AG09309 (cell line): Measurements from ENCODE around the gene MAD1L1.
"Not testable (repeated sequence)": the region's sequence is repeated elsewhere in the genome, so short reads cannot be mapped to it uniquely, and the experiment has no call there.

Source experiments
- DNase-seq: peaks from one replicate; pipeline ENCODE4 v3.0.0-alpha.2; 2010; ENCODE audit warnings: low read depth
- H3K4me3 ChIP-seq: 2 replicates; pipeline ENCODE4 v1.5.1; 2011; ENCODE audit warnings: mild to moderate bottlenecking, low read depth, low read length, moderate library complexity; ENCODE audit not compliant: control insufficient read depth
- TF ChIP-seq, protein P1 (sequence below): IDR thresholded peaks from 2 replicates; pipeline ENCODE4 v1.5.1; 2011; ENCODE audit warnings: mild to moderate bottlenecking, low read depth, low read length, inconsistent platforms; ENCODE audit not compliant: insufficient read depth, control insufficient read depth; ENCODE audit errors: missing control alignments

Gene MAD1L1

DNA sequence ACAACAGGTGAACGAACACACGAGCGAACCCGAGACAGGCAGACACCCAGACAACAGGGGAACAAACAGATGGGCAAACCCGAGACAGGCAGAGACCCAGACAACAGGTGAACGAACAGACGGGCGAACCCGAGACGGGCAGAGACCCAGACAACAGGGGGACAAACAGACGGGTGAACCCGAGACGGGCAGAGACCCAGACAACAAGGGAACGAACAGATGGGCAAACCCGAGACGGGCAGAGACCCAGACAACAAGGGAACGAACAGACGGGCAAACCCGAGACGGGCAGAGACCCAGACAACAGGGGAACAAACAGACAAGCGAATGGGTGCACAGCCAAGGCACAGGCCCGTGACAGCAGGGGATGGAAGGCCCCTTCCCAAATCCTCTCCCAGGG is 298.0 kb downstream of the MAD1L1 start:
- DNase-seq: no peak
- no peak overlapping the region for H3K4me3 ChIP-seq
- TF ChIP-seq, protein P1, sequence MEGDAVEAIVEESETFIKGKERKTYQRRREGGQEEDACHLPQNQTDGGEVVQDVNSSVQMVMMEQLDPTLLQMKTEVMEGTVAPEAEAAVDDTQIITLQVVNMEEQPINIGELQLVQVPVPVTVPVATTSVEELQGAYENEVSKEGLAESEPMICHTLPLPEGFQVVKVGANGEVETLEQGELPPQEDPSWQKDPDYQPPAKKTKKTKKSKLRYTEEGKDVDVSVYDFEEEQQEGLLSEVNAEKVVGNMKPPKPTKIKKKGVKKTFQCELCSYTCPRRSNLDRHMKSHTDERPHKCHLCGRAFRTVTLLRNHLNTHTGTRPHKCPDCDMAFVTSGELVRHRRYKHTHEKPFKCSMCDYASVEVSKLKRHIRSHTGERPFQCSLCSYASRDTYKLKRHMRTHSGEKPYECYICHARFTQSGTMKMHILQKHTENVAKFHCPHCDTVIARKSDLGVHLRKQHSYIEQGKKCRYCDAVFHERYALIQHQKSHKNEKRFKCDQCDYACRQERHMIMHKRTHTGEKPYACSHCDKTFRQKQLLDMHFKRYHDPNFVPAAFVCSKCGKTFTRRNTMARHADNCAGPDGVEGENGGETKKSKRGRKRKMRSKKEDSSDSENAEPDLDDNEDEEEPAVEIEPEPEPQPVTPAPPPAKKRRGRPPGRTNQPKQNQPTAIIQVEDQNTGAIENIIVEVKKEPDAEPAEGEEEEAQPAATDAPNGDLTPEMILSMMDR: no peak

DNA sequence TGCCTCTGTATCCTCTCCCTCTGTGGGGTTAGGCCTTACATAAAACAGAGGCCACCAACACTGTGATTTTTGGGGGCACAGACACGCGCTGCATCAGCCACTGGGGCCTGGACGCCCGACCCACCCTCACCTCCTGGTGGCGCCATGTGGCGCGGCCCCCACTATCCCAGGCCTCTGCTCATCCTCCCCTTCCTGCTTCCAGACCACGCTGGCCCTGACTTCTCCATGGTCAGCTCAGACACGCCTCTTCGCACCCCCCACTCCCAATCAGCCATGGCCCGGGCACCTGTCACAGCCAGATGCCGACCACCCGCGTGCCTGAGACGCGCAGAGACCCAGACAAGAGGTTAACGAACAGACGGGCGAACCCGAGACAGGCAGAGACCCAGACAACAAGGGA is 298.7 kb downstream of the MAD1L1 start:
- TF ChIP-seq, protein P1: no peak
- no peak for DNase-seq
- no peak overlapping the region for H3K4me3 ChIP-seq

DNA sequence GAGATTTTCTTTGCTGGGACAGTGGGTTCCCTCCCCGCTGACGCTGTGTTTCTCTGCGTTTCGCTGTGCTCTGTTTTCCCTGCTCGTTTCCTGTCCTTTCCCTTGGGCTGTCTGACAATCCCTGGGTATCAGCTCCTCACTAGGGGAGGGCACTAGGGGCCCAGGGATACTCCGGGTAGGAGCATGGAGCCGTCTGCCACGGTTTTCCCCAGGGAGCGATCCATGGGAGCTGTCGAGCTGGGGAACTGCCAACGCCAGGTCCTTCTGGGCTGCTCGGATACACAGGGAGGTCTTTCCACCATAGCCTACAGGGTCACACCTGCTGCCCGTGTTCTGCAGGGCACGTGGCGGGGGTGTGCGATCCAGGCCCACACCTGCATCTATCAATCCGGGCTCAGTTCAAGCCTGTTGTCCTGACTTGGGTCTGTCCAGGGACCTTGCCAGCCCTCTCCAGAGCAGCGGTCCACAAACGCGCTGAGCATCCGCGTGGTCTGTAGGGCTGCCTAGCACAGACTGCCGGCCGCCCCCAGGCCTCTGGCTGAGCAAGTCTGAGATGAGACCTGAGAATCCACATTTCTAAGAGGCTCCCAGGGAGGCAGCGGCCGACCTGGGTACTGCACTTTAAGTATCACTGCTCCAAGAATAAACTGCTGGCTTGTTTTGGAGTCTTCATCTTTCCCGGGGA is 299.5 kb downstream of the MAD1L1 start:
- no peak overlapping the region for H3K4me3 ChIP-seq
- TF ChIP-seq, protein P1: no peak
- DNase-seq: no peak

DNA sequence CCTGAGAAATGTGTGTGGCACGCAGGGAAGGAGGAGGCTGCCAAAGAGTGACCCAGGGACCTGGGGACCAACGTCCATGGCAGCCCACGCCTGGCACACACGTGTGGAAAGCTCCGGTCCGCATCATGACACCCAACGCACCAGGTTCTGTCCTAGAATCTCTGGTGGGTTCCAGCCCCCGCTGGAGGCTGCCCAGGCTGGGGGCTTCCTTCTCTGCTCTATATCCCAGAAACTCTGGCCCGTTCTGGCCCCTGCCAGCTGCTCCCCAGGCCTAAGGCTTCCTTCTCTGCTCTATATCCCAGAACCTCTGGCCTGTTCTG is 300.8 kb downstream of the MAD1L1 start:
- H3K4me3 ChIP-seq: no peak overlapping the region
- no peak for DNase-seq
- TF ChIP-seq, protein P1: no peak

DNA sequence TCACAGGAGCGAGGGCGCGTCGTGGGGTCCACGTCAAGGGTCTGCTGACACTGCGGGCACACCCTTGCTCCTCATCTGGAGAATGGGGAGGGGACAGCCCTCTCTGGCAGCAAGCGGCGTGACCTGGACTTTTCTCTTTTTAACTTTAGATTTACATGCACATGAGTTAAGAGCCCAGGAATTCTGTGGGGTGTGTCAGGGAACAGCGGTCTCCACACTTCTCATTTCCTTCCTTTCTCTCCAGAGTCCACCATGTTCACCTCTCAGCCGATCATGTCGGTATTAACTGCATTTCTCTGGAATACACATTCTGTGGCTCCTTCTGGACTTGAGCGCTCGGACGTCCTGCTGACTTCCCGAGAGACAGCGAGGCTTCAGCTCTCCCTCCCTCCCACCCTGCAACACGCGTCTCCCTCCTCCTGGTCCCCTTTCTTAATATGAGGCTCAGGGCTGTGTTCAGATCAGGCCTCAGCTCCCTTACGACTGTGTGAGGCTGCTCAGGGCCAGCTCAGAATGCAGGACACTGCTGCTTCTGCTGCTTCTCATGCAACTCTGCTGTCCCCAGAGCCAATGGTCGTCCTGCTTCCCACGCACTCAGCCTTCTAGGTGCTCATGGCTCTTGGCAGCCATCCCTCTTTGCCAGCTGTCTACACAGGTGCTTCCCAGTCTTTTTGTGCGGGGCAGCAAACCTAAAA is 301.3 kb downstream of the MAD1L1 start:
- TF ChIP-seq, protein P1: no peak
- no peak for DNase-seq
- H3K4me3 ChIP-seq: no peak overlapping the region

DNA sequence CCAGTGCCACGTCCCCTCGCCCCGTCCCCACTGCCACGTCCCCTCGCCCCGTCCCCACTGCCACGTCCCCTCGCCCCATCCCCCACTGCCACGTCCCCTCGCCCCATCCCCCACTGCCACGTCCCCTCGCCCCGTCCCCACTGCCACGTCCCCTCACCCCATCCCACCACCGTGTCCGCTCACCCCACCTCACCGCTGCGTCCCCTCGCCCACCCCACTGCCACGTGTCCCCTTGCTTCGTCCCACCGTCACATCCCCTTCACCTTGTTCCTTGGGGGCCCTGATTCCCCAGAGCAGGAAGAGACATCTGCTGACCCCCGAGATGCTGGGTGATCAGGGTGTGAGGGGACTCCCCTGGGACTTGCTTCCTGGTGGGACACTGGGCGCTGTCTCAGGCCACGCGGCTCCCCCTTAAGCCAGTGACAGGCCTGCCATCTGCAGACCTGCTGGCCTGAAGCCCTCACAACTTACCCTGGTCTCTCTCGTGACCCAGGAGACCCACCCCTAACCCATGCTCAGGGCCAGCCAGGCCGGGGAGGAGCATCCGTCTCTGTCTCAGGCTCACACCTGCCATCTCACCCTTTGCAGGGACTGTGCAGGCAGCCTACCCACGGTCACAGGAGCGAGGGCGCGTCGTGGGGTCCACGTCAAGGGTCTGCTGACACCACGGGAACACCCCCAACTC is 302.2 kb downstream of the MAD1L1 start:
- DNase-seq: no peak
- TF ChIP-seq, protein P1: no peak
- H3K4me3 ChIP-seq: no peak overlapping the region

DNA sequence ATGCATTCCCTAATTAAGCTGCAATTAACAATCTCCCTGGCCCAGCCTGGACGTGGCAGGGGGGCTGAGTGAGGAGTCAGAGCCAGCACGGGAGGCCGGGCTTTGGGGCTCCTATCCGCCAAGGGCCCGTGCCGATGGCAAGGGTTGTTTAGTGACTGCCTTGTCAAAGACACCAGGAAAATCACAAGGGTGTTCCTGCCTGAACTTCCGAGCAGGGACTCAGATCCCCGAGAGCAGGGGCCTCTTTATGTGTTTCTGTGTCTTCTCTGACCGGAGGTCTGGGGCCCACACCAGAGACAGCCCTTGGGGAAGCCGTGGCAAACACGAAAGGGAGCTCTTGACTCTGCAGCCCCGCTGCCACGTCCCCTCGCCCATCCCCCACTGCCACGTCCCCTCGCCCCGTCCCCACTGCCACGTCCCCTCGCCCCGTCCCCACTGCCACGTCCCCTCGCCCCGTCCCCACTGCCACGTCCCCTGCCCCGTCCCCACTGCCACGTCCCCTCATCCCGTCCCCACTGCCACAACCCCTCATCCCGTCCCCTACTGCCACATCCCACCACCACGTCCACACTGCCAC is 303.3 kb downstream of the MAD1L1 start:
- not testable (repeated sequence) for H3K4me3 ChIP-seq, DNase-seq
